D341Med (cell line): ENCODE data around the gene BHLHE40.

Source experiments
- DNase-seq: peaks from one replicate; pipeline ENCODE4 v3.0.0; 2012; ENCODE audit warnings: low spot score

Gene BHLHE40

DNA sequence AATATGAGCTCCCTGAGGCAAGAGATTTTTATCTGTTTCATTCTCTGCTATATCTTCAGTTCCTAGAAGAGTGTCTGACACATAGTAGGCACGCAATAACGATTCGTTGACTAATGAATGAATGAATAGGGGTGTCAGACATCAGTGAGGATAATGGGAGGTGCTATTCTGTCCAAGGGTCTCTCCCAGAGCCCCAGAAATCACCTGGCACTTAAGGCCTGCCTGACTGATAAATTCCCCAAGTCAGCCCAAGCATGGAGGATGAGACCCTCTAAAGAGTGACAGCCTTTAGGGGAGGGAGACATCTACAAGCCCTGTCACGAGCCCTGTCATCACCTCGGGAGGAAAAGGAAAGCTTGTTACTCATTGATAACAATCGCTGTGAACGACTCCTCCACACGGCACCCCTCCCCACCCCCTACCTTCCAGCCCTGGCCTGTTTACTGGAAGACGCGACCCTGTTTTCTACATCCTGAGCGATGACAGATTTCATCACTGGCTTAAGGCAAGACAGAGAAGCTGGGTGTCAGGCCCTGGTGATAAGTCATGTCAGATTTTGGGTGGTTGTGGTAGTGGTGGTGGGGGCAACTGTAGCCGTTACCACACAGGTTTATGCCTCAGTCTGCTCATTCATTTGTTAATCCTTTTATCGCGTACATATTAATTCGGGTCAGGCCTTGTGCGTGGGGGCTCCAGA lies 23.1 kb downstream of the BHLHE40 start:
- no peak for DNase-seq

DNA sequence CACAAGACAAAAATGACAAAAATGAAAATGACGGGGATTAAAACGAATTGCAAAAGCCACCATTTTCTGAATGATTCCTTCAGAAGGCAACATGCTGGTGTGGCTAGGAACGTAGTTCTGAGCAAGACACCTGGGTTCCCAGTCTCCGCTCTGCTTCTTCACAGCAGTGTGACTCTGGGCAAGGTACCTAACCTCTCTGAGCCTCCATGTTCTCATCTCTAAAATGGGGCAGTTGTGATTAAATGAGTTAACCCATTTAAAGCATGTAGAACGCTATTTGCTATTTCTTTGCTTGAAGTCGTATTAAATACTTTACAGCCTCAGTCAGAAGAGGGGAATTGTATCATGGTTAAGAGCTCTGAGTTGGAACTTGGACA lies 23.6 kb downstream of the BHLHE40 start:
- no peak for DNase-seq

DNA sequence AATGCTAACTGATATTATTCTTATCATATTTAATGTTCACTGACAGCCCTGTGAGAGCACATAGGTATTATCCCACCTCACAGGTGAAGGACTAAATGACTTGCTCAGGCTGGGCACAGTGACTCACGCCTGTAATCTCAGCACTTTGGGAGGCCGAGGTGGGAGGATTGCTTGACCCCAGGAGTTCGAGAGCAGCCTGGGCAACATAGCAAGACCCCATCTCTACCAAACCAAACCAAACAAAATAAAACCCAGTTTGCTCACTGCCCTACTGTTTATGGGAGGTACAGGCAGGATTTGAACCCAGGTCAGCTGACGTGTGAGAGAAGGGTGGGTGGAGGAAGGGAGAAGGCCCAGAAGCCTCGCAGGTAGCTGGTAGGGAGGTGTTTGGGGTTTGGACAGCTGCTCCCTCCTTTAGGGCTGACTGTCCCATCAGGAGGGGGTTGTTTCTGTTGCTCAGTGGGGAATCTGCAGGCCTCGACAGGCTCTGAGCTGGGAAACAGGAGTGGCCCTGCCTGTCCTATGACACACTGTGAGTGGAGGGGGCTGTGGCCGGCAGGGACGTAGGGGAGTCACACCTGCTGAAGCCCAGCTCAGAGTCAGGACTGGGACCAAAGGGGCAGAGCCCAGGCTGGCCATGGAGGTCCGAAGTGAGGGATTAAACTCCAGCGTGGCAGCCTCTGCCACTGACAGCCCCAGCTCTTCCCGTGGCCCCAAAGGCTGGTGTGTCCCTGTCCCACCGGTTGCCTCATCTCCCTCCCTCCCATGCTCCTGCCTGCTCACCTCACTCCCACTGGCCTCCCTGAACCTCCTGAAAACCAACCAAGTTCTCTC lies 25.3 kb downstream of the BHLHE40 start:
- no peak for DNase-seq

- no peak for DNase-seq
Observed at GRCh38 chr3:5005367-5005766, 26.1 kb downstream of the BHLHE40 start.

GRCh38 chr3:5006755-5007202 lies 27.5 kb downstream of the BHLHE40 start:
- DNase-seq, result no peak

DNA sequence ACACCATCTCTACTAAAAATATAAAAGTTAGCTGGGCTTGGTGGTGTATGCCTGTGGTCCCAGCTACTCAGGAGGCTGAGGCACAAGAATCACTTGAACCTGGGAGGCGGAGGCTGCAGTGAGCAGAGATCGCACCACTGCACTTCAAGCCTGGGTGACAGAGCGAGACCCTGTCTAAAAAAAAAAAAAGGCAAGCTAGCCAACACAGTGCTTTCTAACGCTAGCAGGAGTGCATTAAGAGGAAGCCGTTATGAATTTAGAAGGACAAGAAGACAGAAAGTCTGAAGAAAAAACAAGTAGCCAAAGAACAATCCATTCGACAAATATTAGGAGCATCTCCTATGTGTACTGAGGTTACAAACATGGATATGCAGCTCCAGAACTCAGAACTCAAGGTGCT lies 28.6 kb downstream of the BHLHE40 start:
- DNase-seq, result no peak

GRCh38 chr3:5009506-5010109 lies 30.4 kb downstream of the BHLHE40 start:
- DNase-seq, result no peak

DNA sequence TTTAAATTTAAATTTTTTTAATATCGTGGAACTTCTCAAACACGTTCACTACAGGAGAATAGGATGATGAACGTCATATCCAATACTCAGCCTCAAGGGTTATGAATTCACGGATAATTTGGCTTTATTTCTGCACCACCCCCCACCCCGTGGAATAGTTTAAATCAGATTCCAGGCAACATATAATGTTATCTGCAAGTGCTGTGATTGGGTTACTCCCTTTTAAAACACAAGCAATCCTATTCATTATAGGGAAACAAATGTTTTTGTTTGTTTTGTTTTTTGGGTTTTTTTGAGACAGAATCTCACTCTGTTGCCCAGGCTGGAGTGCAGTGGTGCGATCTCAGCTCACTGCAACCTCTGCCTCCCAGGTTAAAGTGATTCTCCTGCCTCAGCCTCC lies 30.9 kb downstream of the BHLHE40 start:
- DNase-seq, result no peak

- no peak for DNase-seq
Observed at GRCh38 chr3:5010706-5011554, 31.7 kb downstream of the BHLHE40 start.

DNA sequence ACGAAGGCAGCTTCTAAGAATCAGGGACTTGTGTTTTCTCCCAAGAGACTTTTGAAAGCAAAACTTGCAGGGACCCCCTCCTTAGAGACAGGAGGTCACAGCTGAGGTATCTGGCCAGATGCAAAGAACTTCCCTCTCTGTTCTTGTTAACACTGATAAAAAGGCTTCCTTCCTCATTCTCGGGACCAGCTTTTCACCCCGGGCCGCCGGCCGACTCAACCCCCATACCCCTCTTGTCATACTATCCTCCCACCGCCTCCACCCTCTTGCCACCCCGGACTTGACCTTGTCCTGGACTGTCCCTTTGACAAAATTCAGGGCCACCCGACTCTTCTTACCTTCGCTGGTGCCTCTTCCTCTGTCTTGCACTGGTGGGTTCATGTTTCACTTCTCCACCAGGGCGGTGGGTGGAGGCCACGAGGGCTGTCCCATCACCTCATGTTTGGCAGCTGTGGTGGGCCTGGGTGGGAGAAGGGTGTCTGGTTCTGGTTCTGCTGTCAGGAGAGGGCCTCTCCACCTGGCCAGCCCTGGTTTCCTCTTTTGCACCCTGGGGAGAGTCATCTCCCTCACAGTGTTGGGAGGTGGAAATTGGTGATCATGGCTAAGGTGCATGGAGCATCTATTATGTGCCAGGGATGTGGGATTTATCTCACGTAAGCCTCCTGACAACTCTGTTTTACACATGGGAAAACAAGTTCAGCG lies 32.5 kb downstream of the BHLHE40 start:
- DNase-seq, result no peak

- no peak for DNase-seq
Observed at GRCh38 chr3:5012367-5012766, 33.1 kb downstream of the BHLHE40 start.

DNA sequence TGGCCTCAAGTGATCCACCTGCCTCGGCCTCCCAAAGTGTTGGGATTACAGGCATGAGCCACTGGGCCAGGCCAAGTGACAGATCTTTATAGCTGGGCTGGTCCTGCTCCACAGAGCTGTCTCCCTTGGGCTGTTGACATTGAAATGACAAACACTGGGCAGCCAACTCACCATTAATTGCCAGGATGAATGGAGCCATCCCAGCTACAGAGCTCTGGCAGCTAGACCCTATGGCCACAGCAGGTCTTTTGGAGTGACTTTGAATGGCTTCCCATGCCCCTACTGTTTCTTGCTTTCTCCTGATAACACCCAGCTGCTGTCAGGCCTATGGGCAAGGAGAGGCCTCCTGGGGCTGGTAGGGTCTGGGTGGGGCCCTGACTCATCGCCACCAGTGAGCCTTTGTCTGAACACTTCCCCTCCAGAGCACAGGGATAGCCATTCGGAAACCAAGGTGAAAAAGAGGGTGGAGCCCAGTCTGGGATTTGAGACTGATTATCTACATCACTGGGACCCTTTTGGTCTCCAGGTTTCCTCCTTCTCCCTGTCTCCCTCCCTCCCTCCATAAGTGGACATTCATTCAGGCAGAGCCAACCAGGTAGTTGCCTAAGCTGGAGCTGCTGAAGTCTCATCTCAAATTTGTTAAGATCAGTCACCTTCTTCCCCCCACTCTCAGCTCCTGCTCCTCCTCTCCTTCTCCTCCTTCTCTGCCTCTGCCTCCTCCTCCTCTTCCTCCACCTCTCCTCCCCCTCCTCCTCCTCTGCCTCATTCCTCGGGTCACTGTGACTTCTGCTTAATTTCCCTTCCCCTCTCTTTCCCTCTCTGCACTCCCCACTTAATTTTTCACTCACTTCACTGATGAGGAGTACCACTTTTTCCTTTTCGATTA lies 34.0 kb downstream of the BHLHE40 start:
- DNase-seq, result no peak

- DNase-seq, result no peak
Observed at GRCh38 chr3:5014391-5014790, 35.2 kb downstream of the BHLHE40 start.

DNA sequence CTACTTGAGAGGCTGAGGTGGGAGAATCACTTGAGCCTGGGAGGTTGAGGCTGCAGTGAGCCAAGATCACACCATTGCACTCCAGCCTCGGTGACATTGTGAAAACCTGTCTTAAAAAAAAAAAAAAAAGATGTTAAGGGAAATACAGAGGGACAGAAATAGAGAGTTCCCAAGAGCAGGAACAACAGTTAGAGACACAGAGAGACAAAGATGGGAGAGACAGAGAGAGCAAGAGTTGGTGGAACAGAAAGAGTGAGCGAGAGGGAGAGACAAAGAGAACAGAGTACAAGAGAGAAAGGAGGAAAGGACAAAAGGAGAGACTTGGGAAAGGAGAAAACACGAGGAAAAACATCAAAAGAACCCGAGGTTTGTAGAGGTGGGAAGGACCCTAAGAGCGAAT lies 35.8 kb downstream of the BHLHE40 start:
- DNase-seq, result no peak

GRCh38 chr3:5016211-5017161 lies 37.2 kb downstream of the BHLHE40 start:
- DNase-seq, result no peak

- no peak for DNase-seq
Observed at GRCh38 chr3:5017925-5018531, 38.8 kb downstream of the BHLHE40 start.

GRCh38 chr3:5019411-5020241 lies 40.4 kb downstream of the BHLHE40 start:
- DNase-seq, result no peak

DNA sequence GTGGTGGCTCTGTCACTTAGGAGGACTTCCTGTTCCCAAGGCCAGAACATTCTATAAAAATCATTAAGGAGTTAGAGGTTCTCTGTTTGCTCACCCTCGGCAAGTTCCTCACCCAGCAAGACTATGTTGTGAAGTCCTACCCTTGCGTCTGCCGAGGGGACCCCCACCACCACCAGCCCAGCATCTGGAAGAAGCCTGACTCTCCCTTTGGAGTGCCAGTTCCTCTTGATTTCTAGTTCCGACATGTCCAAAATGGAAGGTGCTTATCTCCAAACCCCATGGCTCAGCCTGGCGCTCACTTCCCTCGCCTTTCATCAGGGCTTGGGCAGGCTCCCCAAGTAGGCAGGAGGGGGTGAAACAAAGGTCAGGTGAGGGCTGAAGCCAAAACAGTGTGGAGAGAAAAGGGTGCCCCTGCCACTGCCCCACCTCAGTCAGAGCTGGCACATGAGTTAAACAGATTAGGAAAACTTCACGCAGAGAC lies 41.0 kb downstream of the BHLHE40 start:
- DNase-seq, result no peak
